ENCODE results near the gene CARD19.
A peak's percentile ranks its signal among the peaks of the same experiment; 100 is the strongest.

CARD19 gene

GRCh38 chr9:93118863-93119702 is 23.1 kb downstream of the CARD19 start:
- Histone ChIP-seq H3K4me3 (ENCODE audit: low read length in 2 of 2) (no peak overlapping the region), H3K23ac (ENCODE audit: low read depth, low read length, poor library complexity) (no peak overlapping the region), H2AFZ (ENCODE audit: low read length) (no peak overlapping the region), H3K4ac (ENCODE audit: low read length) (no peak overlapping the region), H3K4me2 (ENCODE audit: insufficient read depth, low read length, poor library complexity, severe bottlenecking) (no peak overlapping the region), H3K4me1 (ENCODE audit: control insufficient read depth in 2 of 2, insufficient read depth in 1 of 2, low read depth in 1 of 2, low read length in 2 of 2) (peaks cover 0 to 5% of the 10 kb centered on the region in 2 donors), H3K9me3 (replicated peaks in 1 of 2; ENCODE audit: control insufficient read depth in 2 of 2, insufficient read depth in 1 of 2, low read depth in 1 of 2, low read length in 2 of 2) (no peaks in the 10 kb centered on the region), H2BK12ac (ENCODE audit: low read length) (no peak overlapping the region), H3K27me3 (ENCODE audit: control insufficient read depth in 3 of 3, insufficient read depth in 3 of 3, low read depth in 1 of 3, low read length in 3 of 3) (no peaks in the 10 kb centered on the region), H4K91ac (ENCODE audit: low read depth, low read length, poor library complexity) (no peak overlapping the region), H3K27ac (replicated peaks; ENCODE audit: low read length) (no peak overlapping the region), H2BK120ac (ENCODE audit: low read depth, low read length) (no peak overlapping the region), H3K9ac (ENCODE audit: low read depth, low read length, poor library complexity) (no peak overlapping the region), H3K14ac (ENCODE audit: low read length) (no peak overlapping the region), H4K8ac (ENCODE audit: low read depth, low read length) (no peak overlapping the region), H2BK5ac (ENCODE audit: low read length) (no peak overlapping the region), H3K18ac (ENCODE audit: low read length) (peak overlapping the region; percentile 30), H3K36me3 (replicated peaks in 1 of 2; ENCODE audit: control insufficient read depth in 2 of 2, insufficient read depth in 2 of 2, low read length in 2 of 2) (peaks cover 0 to 6% of the 10 kb centered on the region in 2 donors), H2AK5ac (ENCODE audit: low read depth, low read length) (no peak overlapping the region), H2BK15ac (ENCODE audit: low read length) (no peak overlapping the region), H3K79me1 (ENCODE audit: low read depth, low read length) (no peaks in the 10 kb centered on the region)
- no CpG with 5 or more reads among the region's 12 CpGs for WGBS, 2 donors (ENCODE audit: extremely low coverage in 2 of 2, insufficient read length in 2 of 2, insufficient replicate concordance in 1 of 2)
- no peak for DNase-seq (ENCODE audit: low spot score)

- Histone ChIP-seq H4K91ac (ENCODE audit: low read depth, low read length, poor library complexity) (no peak overlapping the region), H2BK12ac (ENCODE audit: low read length) (no peak overlapping the region), H3K9ac (ENCODE audit: low read depth, low read length, poor library complexity) (no peak overlapping the region), H3K23ac (ENCODE audit: low read depth, low read length, poor library complexity) (no peak overlapping the region), H3K9me3 (replicated peaks in 1 of 2; ENCODE audit: control insufficient read depth in 2 of 2, insufficient read depth in 1 of 2, low read depth in 1 of 2, low read length in 2 of 2) (no peaks in the 10 kb centered on the region), H2AK5ac (ENCODE audit: low read depth, low read length) (no peak overlapping the region), H4K8ac (ENCODE audit: low read depth, low read length) (no peak overlapping the region), H3K4me3 (ENCODE audit: low read length in 2 of 2) (no peak overlapping the region), H3K27me3 (ENCODE audit: control insufficient read depth in 3 of 3, insufficient read depth in 3 of 3, low read depth in 1 of 3, low read length in 3 of 3) (no peaks in the 10 kb centered on the region), H2BK15ac (ENCODE audit: low read length) (no peak overlapping the region), H3K18ac (ENCODE audit: low read length) (no peak overlapping the region), H3K27ac (replicated peaks; ENCODE audit: low read length) (no peak overlapping the region), H3K4me1 (ENCODE audit: control insufficient read depth in 2 of 2, insufficient read depth in 1 of 2, low read depth in 1 of 2, low read length in 2 of 2) (peaks cover 0 to 5% of the 10 kb centered on the region in 2 donors), H2AFZ (ENCODE audit: low read length) (no peak overlapping the region), H2BK5ac (ENCODE audit: low read length) (no peak overlapping the region), H3K79me1 (ENCODE audit: low read depth, low read length) (no peaks in the 10 kb centered on the region), H2BK120ac (ENCODE audit: low read depth, low read length) (no peak overlapping the region), H3K4ac (ENCODE audit: low read length) (no peak overlapping the region), H3K14ac (ENCODE audit: low read length) (peak overlapping the region; percentile 57), H3K36me3 (replicated peaks in 1 of 2; ENCODE audit: control insufficient read depth in 2 of 2, insufficient read depth in 2 of 2, low read length in 2 of 2) (peaks cover 2 to 7% of the 10 kb centered on the region in 2 donors), H3K4me2 (ENCODE audit: insufficient read depth, low read length, poor library complexity, severe bottlenecking) (no peak overlapping the region)
- no peak for DNase-seq (ENCODE audit: low spot score)
- no CpG with 5 or more reads among the region's 5 CpGs for WGBS, 2 donors (ENCODE audit: extremely low coverage in 2 of 2, insufficient read length in 2 of 2, insufficient replicate concordance in 1 of 2)
Observed at GRCh38 chr9:93119703-93119952, 23.6 kb downstream of the CARD19 start.

- Histone ChIP-seq H2AK5ac (ENCODE audit: low read depth, low read length) (no peak overlapping the region), H3K27me3 (ENCODE audit: control insufficient read depth in 3 of 3, insufficient read depth in 3 of 3, low read depth in 1 of 3, low read length in 3 of 3) (no peaks in the 10 kb centered on the region), H3K4ac (ENCODE audit: low read length) (peak overlapping the region; percentile 12), H3K36me3 (replicated peaks in 1 of 2; ENCODE audit: control insufficient read depth in 2 of 2, insufficient read depth in 2 of 2, low read length in 2 of 2) (peaks cover 8 to 11% of the 10 kb centered on the region in 2 donors), H4K8ac (ENCODE audit: low read depth, low read length) (no peak overlapping the region), H3K18ac (ENCODE audit: low read length) (peak overlapping the region; percentile 31), H3K14ac (ENCODE audit: low read length) (peak overlapping the region; percentile 57), H3K9ac (ENCODE audit: low read depth, low read length, poor library complexity) (peak overlapping the region; percentile 78), H2BK120ac (ENCODE audit: low read depth, low read length) (no peak overlapping the region), H3K4me2 (ENCODE audit: insufficient read depth, low read length, poor library complexity, severe bottlenecking) (no peak overlapping the region), H3K23ac (ENCODE audit: low read depth, low read length, poor library complexity) (no peak overlapping the region), H3K79me1 (ENCODE audit: low read depth, low read length) (no peaks in the 10 kb centered on the region), H3K4me3 (ENCODE audit: low read length in 2 of 2) (no peak overlapping the region), H2BK15ac (ENCODE audit: low read length) (no peak overlapping the region), H4K91ac (ENCODE audit: low read depth, low read length, poor library complexity) (no peak overlapping the region), H3K27ac (replicated peaks; ENCODE audit: low read length) (no peak overlapping the region), H2BK12ac (ENCODE audit: low read length) (no peak overlapping the region), H2BK5ac (ENCODE audit: low read length) (no peak overlapping the region), H3K4me1 (ENCODE audit: control insufficient read depth in 2 of 2, insufficient read depth in 1 of 2, low read depth in 1 of 2, low read length in 2 of 2) (peaks cover 0 to 5% of the 10 kb centered on the region in 2 donors), H3K9me3 (replicated peaks in 1 of 2; ENCODE audit: control insufficient read depth in 2 of 2, insufficient read depth in 1 of 2, low read depth in 1 of 2, low read length in 2 of 2) (no peaks in the 10 kb centered on the region), H2AFZ (ENCODE audit: low read length) (no peak overlapping the region)
- 100% methylated on average over 1 of the region's 23 CpGs; no CpG with 5 or more reads in 1 of the 2 donors for WGBS, 2 donors (ENCODE audit: extremely low coverage in 2 of 2, insufficient read length in 2 of 2, insufficient replicate concordance in 1 of 2)
- no peak for DNase-seq (ENCODE audit: low spot score)
Observed at GRCh38 chr9:93119953-93120845, 24.2 kb downstream of the CARD19 start.

- H3K9ac ChIP-seq (ENCODE audit: low read depth, low read length, poor library complexity) = no peak overlapping the region
- H3K4me2 ChIP-seq (ENCODE audit: insufficient read depth, low read length, poor library complexity, severe bottlenecking) = no peak overlapping the region
- H3K27ac ChIP-seq (replicated peaks; ENCODE audit: low read length) = no peak overlapping the region
- no peak overlapping the region for H2AFZ ChIP-seq (ENCODE audit: low read length)
- H2BK12ac ChIP-seq (ENCODE audit: low read length) = no peak overlapping the region
- H2BK5ac ChIP-seq (ENCODE audit: low read length) = no peak overlapping the region
- no peak overlapping the region for H3K23ac ChIP-seq (ENCODE audit: low read depth, low read length, poor library complexity)
- H3K9me3 ChIP-seq (replicated peaks in 1 of 2; ENCODE audit: control insufficient read depth in 2 of 2, insufficient read depth in 1 of 2, low read depth in 1 of 2, low read length in 2 of 2) = no peaks in the 10 kb centered on the region
- H2BK15ac ChIP-seq (ENCODE audit: low read length) = no peak overlapping the region
- no peak for DNase-seq (ENCODE audit: low spot score)
- H3K4ac ChIP-seq (ENCODE audit: low read length) = peak overlapping the region; percentile 12
- peaks cover 0 to 5% of the 10 kb centered on the region in 2 donors for H3K4me1 ChIP-seq (ENCODE audit: control insufficient read depth in 2 of 2, insufficient read depth in 1 of 2, low read depth in 1 of 2, low read length in 2 of 2)
- H3K27me3 ChIP-seq (ENCODE audit: control insufficient read depth in 3 of 3, insufficient read depth in 3 of 3, low read depth in 1 of 3, low read length in 3 of 3) = no peaks in the 10 kb centered on the region
- H3K18ac ChIP-seq (ENCODE audit: low read length) = peak overlapping the region; percentile 57
- no peak overlapping the region for H2AK5ac ChIP-seq (ENCODE audit: low read depth, low read length)
- no peak overlapping the region for H3K4me3 ChIP-seq (ENCODE audit: low read length in 2 of 2)
- WGBS, 2 donors (ENCODE audit: extremely low coverage in 2 of 2, insufficient read length in 2 of 2, insufficient replicate concordance in 1 of 2) = no CpG with 5 or more reads among the region's 11 CpGs
- H2BK120ac ChIP-seq (ENCODE audit: low read depth, low read length) = no peak overlapping the region
- no peak overlapping the region for H4K91ac ChIP-seq (ENCODE audit: low read depth, low read length, poor library complexity)
- H3K14ac ChIP-seq (ENCODE audit: low read length) = no peak overlapping the region
- no peaks in the 10 kb centered on the region for H3K79me1 ChIP-seq (ENCODE audit: low read depth, low read length)
- H4K8ac ChIP-seq (ENCODE audit: low read depth, low read length) = peak overlapping the region; percentile 23
- H3K36me3 ChIP-seq (replicated peaks in 1 of 2; ENCODE audit: control insufficient read depth in 2 of 2, insufficient read depth in 2 of 2, low read length in 2 of 2) = peaks cover 10 to 12% of the 10 kb centered on the region in 2 donors
Observed at GRCh38 chr9:93120846-93121315, 24.9 kb downstream of the CARD19 start.
